ENCODE data around the gene PIK3R2. TPM values are rescaled to one million over a fixed set of nuclear protein-coding genes. Genes with fewer than 3 reads are reported as not detected.
"Not testable (repeated sequence)": the region's sequence is repeated elsewhere in the genome, so short reads cannot be mapped to it uniquely, and the experiment has no call there.

PIK3R2 gene
- total RNA-seq: 58.9 and 61.2 TPM in 2 replicates
- long read RNA-seq: 0 reads

GRCh38 chr19:18152817-18153555 lies at the start of gene PIK3R2:
TSS of gene PIK3R2 (plus strand) at chr19:18153163. CDS start at chr19:18155880, 2,717 bp downstream.
- H3K4me1 Mint-ChIP-seq (ENCODE audit: low read depth): peaks cover 11% of the 10 kb centered on the region
- peak within 1 kb of the TSS; percentile 98 for H3K27ac Mint-ChIP-seq
- H3K27me3 Mint-ChIP-seq: no peaks in the 10 kb centered on the region
- H3K4me3 Mint-ChIP-seq (ENCODE audit: low read depth): peak within 1 kb of the TSS; percentile 85
- DNase-seq (ENCODE audit: low spot score, unreplicated experiment): peak; percentile 100
- H3K36me3 Mint-ChIP-seq (ENCODE audit: insufficient read depth): peaks cover 3% of the 10 kb centered on the region
- TF ChIP-seq CTCF (IDR thresholded peaks at IDR 0.05; ENCODE audit: unreplicated experiment): no peak
- H3K9me3 Mint-ChIP-seq (ENCODE audit: low read depth): no peaks in the 10 kb centered on the region

GRCh38 chr19:18104793-18105131 lies 48.2 kb upstream of the PIK3R2 start:
- H3K27ac Mint-ChIP-seq: peak overlapping the region; percentile 83
- no peaks in the 10 kb centered on the region for H3K9me3 Mint-ChIP-seq (ENCODE audit: low read depth)
- no peak for DNase-seq (ENCODE audit: low spot score, unreplicated experiment)
- peaks cover 10% of the 10 kb centered on the region for H3K4me1 Mint-ChIP-seq (ENCODE audit: low read depth)
- TF ChIP-seq CTCF (IDR thresholded peaks at IDR 0.05; ENCODE audit: unreplicated experiment): no peak
- H3K4me3 Mint-ChIP-seq (ENCODE audit: low read depth): peak overlapping the region; percentile 71
- H3K36me3 Mint-ChIP-seq (ENCODE audit: insufficient read depth): no peaks in the 10 kb centered on the region
- peaks cover 16% of the 10 kb centered on the region for H3K27me3 Mint-ChIP-seq

GRCh38 chr19:18105259-18105658 lies 47.7 kb upstream of the PIK3R2 start:
- not testable (repeated sequence) for H3K9me3 Mint-ChIP-seq (ENCODE audit: low read depth); DNase-seq (ENCODE audit: low spot score, unreplicated experiment); H3K36me3 Mint-ChIP-seq (ENCODE audit: insufficient read depth); H3K4me3 Mint-ChIP-seq (ENCODE audit: low read depth); H3K27ac Mint-ChIP-seq
- Mint-ChIP-seq H3K27me3 (peaks cover 15% of the 10 kb centered on the region), H3K4me1 (ENCODE audit: low read depth) (peaks cover 10% of the 10 kb centered on the region)

GRCh38 chr19:18107235-18107634 lies 45.7 kb upstream of the PIK3R2 start:
- no peak for DNase-seq (ENCODE audit: low spot score, unreplicated experiment)
- no peak for TF ChIP-seq CTCF (IDR thresholded peaks at IDR 0.05; ENCODE audit: unreplicated experiment)
- Mint-ChIP-seq H3K27me3 (peaks cover 11% of the 10 kb centered on the region), H3K4me3 (ENCODE audit: low read depth) (no peak overlapping the region), H3K27ac (no peak overlapping the region), H3K4me1 (ENCODE audit: low read depth) (peaks cover 10% of the 10 kb centered on the region), H3K9me3 (ENCODE audit: low read depth) (no peaks in the 10 kb centered on the region), H3K36me3 (ENCODE audit: insufficient read depth) (no peaks in the 10 kb centered on the region)

GRCh38 chr19:18108897-18109296 lies 44.1 kb upstream of the PIK3R2 start:
- TF ChIP-seq CTCF (IDR thresholded peaks at IDR 0.05; ENCODE audit: unreplicated experiment): no peak
- Mint-ChIP-seq H3K36me3 (ENCODE audit: insufficient read depth) (no peaks in the 10 kb centered on the region), H3K27ac (no peak overlapping the region), H3K4me3 (ENCODE audit: low read depth) (peak overlapping the region; percentile 72), H3K27me3 (peaks cover 11% of the 10 kb centered on the region), H3K4me1 (ENCODE audit: low read depth) (peaks cover 10% of the 10 kb centered on the region), H3K9me3 (ENCODE audit: low read depth) (no peaks in the 10 kb centered on the region)
- DNase-seq (ENCODE audit: low spot score, unreplicated experiment): no peak

GRCh38 chr19:18109341-18109732 lies 43.6 kb upstream of the PIK3R2 start:
- Mint-ChIP-seq H3K4me1 (ENCODE audit: low read depth) (peaks cover 10% of the 10 kb centered on the region), H3K4me3 (ENCODE audit: low read depth) (peak overlapping the region; percentile 72), H3K27me3 (peaks cover 11% of the 10 kb centered on the region), H3K36me3 (ENCODE audit: insufficient read depth) (no peaks in the 10 kb centered on the region), H3K9me3 (ENCODE audit: low read depth) (no peaks in the 10 kb centered on the region), H3K27ac (no peak overlapping the region)
- TF ChIP-seq CTCF (IDR thresholded peaks at IDR 0.05; ENCODE audit: unreplicated experiment): no peak
- no peak for DNase-seq (ENCODE audit: low spot score, unreplicated experiment)
